Measurements from ENCODE around the gene CLMP. TPM values are rescaled to one million over a fixed set of nuclear protein-coding genes. Genes with fewer than 3 reads are reported as not detected.

CLMP gene
- total and polyA plus RNA-seq, 2 donors: 0.80 to 1.1 TPM

DNA sequence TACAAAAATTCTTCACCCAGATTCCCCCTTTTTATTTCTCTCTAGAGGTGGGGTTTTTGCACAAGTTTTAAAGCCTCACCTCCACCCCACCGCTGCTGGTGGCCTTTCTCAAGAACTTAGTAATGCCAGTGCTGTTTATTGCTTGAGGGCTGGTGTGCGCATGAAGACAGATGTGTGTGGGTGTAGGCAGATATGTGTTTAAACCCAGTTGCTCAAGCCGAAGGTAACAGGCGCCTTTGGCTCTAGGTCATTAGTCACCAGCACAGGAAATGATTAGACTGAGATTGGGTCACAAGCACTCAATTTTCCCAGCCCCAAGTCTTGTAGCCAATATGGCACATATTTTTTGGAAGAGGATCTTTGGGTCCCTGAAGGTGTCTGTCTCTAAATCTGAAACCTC is 2.7 kb upstream of the CLMP start:
- Histone ChIP-seq H3K4me3 (ENCODE audit: low read length in 2 of 2) (no peak overlapping the region), H3K9me3 (ENCODE audit: control insufficient read depth in 2 of 2, insufficient read depth in 1 of 2, low read length in 1 of 2) (peaks cover 0 to 4% of the 10 kb centered on the region in 2 donors), H3K4me1 (ENCODE audit: control insufficient read depth in 2 of 2, insufficient read depth in 2 of 2, low read length in 2 of 2) (peaks cover 8 to 12% of the 10 kb centered on the region in 2 donors), H3K27me3 (ENCODE audit: control insufficient read depth in 2 of 2, insufficient read depth in 1 of 2, low read length in 1 of 2) (peaks cover 38 to 75% of the 10 kb centered on the region in 2 donors), H3K27ac (ENCODE audit: low read depth in 1 of 2, low read length in 1 of 2) (no peak overlapping the region), H3K36me3 (ENCODE audit: control insufficient read depth in 2 of 2, insufficient read depth in 2 of 2, low read length in 1 of 2) (no peaks in the 10 kb centered on the region)
- 85% methylated on average over 4 of the region's 4 CpGs for WGBS
- no peak for DNase-seq (ENCODE audit: low read depth in 6 of 9, low spot score in 9 of 9)

DNA sequence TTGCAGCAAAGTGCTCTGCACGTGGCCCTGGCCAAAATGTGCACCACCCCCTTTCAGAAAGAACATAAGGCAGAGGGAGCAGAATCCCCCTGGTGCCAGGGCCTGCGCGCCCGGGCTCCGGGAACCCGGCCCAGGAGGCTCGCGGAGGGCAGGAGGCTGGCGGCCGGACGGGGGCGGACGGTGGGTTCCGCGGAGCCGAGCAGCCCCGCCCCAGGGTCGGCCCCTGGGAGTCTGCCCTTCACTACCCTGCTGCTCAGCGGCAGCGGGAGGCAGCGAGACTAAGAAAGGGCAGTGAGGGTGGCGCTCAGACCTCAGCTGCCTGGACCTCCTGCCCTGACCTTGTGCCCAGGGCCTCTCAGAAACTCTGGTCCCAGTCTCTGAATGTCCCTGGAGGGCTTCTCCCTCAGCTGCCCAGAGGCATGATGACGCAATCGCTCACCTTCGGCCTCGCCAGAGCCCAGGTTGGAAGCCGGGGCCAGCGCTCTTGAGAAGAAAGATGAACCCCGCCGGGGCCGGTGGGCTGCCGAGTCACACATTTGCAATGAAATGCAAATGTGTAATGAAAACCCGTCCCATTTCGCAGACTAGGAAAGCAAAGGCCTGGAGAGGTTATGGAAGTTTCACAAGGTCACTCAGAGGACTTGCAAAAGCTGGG is 1.1 kb upstream of the CLMP start:
- no peak for DNase-seq (ENCODE audit: low read depth in 6 of 9, low spot score in 9 of 9)
- H3K27ac ChIP-seq (ENCODE audit: low read depth in 1 of 2, low read length in 1 of 2): no peak overlapping the region
- 10% methylated on average over 34 of the region's 34 CpGs for WGBS
- H3K36me3 ChIP-seq (ENCODE audit: control insufficient read depth in 2 of 2, insufficient read depth in 2 of 2, low read length in 1 of 2): no peaks in the 10 kb centered on the region
- peaks cover 0 to 4% of the 10 kb centered on the region in 2 donors for H3K9me3 ChIP-seq (ENCODE audit: control insufficient read depth in 2 of 2, insufficient read depth in 1 of 2, low read length in 1 of 2)
- H3K4me3 ChIP-seq (ENCODE audit: low read length in 2 of 2): no peak overlapping the region
- peaks cover 41 to 85% of the 10 kb centered on the region in 2 donors for H3K27me3 ChIP-seq (ENCODE audit: control insufficient read depth in 2 of 2, insufficient read depth in 1 of 2, low read length in 1 of 2)
- H3K4me1 ChIP-seq (ENCODE audit: control insufficient read depth in 2 of 2, insufficient read depth in 2 of 2, low read length in 2 of 2): peaks cover 11 to 22% of the 10 kb centered on the region in 2 donors

DNA sequence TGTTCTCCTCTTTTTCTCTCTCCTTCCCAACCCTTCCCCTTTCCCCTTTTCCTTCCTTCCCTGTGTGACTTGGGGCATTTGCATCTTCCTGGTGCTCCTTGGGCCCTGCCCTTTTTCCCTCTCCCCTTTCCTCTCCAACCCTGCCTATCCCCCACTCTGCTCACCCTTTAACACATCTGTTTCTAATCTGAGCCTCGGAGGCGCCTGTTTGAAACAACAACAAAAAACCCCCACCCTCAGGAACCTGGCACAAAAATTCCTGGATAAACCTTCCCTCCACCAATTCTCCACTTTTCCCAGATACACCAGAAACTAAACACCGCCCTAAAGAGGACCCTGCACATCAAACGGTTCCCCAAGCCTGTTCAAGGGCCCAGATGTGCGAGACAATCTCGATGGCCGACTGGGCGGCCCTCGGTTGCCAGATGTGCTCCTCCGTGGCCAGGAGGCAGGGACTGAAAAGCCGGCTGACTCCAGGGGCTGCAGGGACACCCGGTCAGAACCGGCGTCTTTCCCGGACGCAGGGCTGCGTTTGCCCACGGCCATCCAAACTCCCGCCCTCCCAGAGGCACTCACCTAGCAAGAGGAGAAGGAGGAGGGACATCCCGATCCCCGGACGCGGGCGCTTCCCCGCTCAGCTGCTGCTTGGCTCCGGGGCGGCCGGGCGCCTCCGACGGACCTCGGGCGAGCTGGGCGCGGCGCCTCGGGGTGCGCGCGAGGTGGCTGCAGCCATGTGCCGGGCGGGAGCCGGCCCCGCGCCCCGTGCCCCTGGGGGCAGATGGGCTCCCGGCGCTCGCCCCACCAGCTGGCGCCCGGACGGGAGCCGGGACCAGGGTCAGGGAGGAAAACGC is 486 bp downstream of the CLMP start:
- DNase-seq (ENCODE audit: low read depth in 6 of 9, low spot score in 9 of 9): no peak
- H3K4me1 ChIP-seq (ENCODE audit: control insufficient read depth in 2 of 2, insufficient read depth in 2 of 2, low read length in 2 of 2): peaks cover 11 to 22% of the 10 kb centered on the region in 2 donors
- H3K27ac ChIP-seq (ENCODE audit: low read depth in 1 of 2, low read length in 1 of 2): no peak overlapping the region
- 8% methylated on average over 54 of the region's 54 CpGs for WGBS
- peaks cover 0 to 4% of the 10 kb centered on the region in 2 donors for H3K9me3 ChIP-seq (ENCODE audit: control insufficient read depth in 2 of 2, insufficient read depth in 1 of 2, low read length in 1 of 2)
- peak overlapping the region in 1 of 2 donors; percentile 28 for H3K4me3 ChIP-seq (ENCODE audit: low read length in 2 of 2)
- H3K36me3 ChIP-seq (ENCODE audit: control insufficient read depth in 2 of 2, insufficient read depth in 2 of 2, low read length in 1 of 2): no peaks in the 10 kb centered on the region
- H3K27me3 ChIP-seq (ENCODE audit: control insufficient read depth in 2 of 2, insufficient read depth in 1 of 2, low read length in 1 of 2): peaks cover 41 to 78% of the 10 kb centered on the region in 2 donors

DNA sequence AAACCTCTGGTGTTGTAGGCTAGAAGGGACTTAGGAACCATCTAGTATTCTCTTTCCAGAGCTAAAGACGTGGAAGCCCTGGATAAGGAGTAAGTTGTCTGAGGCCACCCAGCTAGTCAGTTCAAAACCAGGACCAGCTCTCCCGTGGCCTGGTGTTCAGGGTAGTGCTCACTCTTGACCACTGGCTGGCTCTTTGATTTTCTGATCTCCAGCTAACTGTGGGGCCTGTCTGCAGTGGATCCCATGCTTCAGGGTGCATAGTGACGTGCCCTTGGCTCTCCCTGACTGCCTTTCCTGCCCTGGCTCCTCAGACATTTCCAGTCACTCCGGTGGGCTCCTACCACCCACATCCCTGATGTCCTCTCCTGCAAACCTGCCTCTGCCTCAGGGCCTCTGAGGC is 1.3 kb downstream of the CLMP start:
- H3K9me3 ChIP-seq (ENCODE audit: control insufficient read depth in 2 of 2, insufficient read depth in 1 of 2, low read length in 1 of 2): peaks cover 0 to 4% of the 10 kb centered on the region in 2 donors
- H3K4me1 ChIP-seq (ENCODE audit: control insufficient read depth in 2 of 2, insufficient read depth in 2 of 2, low read length in 2 of 2): peaks cover 11 to 22% of the 10 kb centered on the region in 2 donors
- DNase-seq (ENCODE audit: low read depth in 6 of 9, low spot score in 9 of 9): no peak
- no peak overlapping the region for H3K27ac ChIP-seq (ENCODE audit: low read depth in 1 of 2, low read length in 1 of 2)
- WGBS: 87% methylated on average over 4 of the region's 4 CpGs
- peaks cover 41 to 78% of the 10 kb centered on the region in 2 donors for H3K27me3 ChIP-seq (ENCODE audit: control insufficient read depth in 2 of 2, insufficient read depth in 1 of 2, low read length in 1 of 2)
- H3K4me3 ChIP-seq (ENCODE audit: low read length in 2 of 2): no peak overlapping the region
- H3K36me3 ChIP-seq (ENCODE audit: control insufficient read depth in 2 of 2, insufficient read depth in 2 of 2, low read length in 1 of 2): no peaks in the 10 kb centered on the region

- DNase-seq (ENCODE audit: low read depth in 6 of 9, low spot score in 9 of 9): peak in 2 of 9 donors; percentile 4 to 39
- Histone ChIP-seq H3K9me3 (ENCODE audit: control insufficient read depth in 2 of 2, insufficient read depth in 1 of 2, low read length in 1 of 2) (peaks cover 0 to 4% of the 10 kb centered on the region in 2 donors), H3K4me1 (ENCODE audit: control insufficient read depth in 2 of 2, insufficient read depth in 2 of 2, low read length in 2 of 2) (peaks cover 11 to 22% of the 10 kb centered on the region in 2 donors), H3K27ac (ENCODE audit: low read depth in 1 of 2, low read length in 1 of 2) (no peak overlapping the region), H3K27me3 (ENCODE audit: control insufficient read depth in 2 of 2, insufficient read depth in 1 of 2, low read length in 1 of 2) (peaks cover 39 to 79% of the 10 kb centered on the region in 2 donors), H3K4me3 (ENCODE audit: low read length in 2 of 2) (no peak overlapping the region), H3K36me3 (ENCODE audit: control insufficient read depth in 2 of 2, insufficient read depth in 2 of 2, low read length in 1 of 2) (no peaks in the 10 kb centered on the region)
- 13% methylated on average over 2 of the region's 2 CpGs for whole genome bisulfite sequencing
Measured at GRCh38 chr11:123191939-123192338, 3.1 kb downstream of the CLMP start.

- peaks cover 32 to 78% of the 10 kb centered on the region in 2 donors for H3K27me3 ChIP-seq (ENCODE audit: control insufficient read depth in 2 of 2, insufficient read depth in 1 of 2, low read length in 1 of 2)
- no peaks in the 10 kb centered on the region for H3K36me3 ChIP-seq (ENCODE audit: control insufficient read depth in 2 of 2, insufficient read depth in 2 of 2, low read length in 1 of 2)
- H3K4me3 ChIP-seq (ENCODE audit: low read length in 2 of 2): no peak overlapping the region
- H3K27ac ChIP-seq (ENCODE audit: low read depth in 1 of 2, low read length in 1 of 2): no peak overlapping the region
- DNase-seq (ENCODE audit: low read depth in 6 of 9, low spot score in 9 of 9): no peak
- no peaks in the 10 kb centered on the region for H3K9me3 ChIP-seq (ENCODE audit: control insufficient read depth in 2 of 2, insufficient read depth in 1 of 2, low read length in 1 of 2)
- peaks cover 11 to 18% of the 10 kb centered on the region in 2 donors for H3K4me1 ChIP-seq (ENCODE audit: control insufficient read depth in 2 of 2, insufficient read depth in 2 of 2, low read length in 2 of 2)
- WGBS: 93% methylated on average over 3 of the region's 3 CpGs
Measured at GRCh38 chr11:123190518-123190917, 4.5 kb downstream of the CLMP start.

DNA sequence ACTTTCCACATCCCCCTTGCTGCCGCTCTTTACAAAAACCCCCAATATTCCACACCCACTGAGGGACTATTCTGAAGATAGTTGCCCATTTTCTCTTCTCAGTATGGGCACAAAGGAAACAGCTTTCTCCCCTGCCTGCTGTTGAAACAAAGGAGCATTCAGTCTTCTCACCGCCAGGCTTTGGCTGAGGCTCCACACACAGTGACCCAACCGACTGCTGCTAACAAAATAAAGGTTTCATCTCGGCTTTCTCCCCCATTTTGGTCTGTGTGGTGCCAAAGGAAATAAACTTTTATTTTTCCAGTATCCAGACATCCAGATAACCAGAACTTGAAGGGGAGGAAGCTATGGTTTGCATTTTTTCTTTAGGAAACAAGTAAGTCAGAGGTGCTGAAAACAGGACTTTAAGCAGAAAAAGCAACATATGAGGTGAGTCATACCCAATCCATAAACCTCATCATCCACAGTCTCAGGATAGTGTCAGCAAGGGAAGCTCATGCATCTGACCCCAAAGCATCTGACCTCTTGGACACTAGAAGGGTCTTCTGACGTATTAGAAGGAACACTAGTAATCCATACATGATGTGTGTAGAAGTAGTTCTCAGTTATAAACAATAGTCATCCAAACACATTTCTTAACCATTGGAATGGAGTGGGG is 6.4 kb downstream of the CLMP start:
- Histone ChIP-seq H3K27me3 (ENCODE audit: control insufficient read depth in 2 of 2, insufficient read depth in 1 of 2, low read length in 1 of 2) (peaks cover 13 to 74% of the 10 kb centered on the region in 2 donors), H3K4me3 (ENCODE audit: low read length in 2 of 2) (no peak overlapping the region), H3K36me3 (ENCODE audit: control insufficient read depth in 2 of 2, insufficient read depth in 2 of 2, low read length in 1 of 2) (no peaks in the 10 kb centered on the region), H3K27ac (ENCODE audit: low read depth in 1 of 2, low read length in 1 of 2) (no peak overlapping the region), H3K4me1 (ENCODE audit: control insufficient read depth in 2 of 2, insufficient read depth in 2 of 2, low read length in 2 of 2) (peaks cover 3 to 11% of the 10 kb centered on the region in 2 donors), H3K9me3 (ENCODE audit: control insufficient read depth in 2 of 2, insufficient read depth in 1 of 2, low read length in 1 of 2) (no peaks in the 10 kb centered on the region)
- WGBS: 57% methylated on average over 5 of the region's 5 CpGs
- DNase-seq (ENCODE audit: low read depth in 6 of 9, low spot score in 9 of 9): no peak

DNA sequence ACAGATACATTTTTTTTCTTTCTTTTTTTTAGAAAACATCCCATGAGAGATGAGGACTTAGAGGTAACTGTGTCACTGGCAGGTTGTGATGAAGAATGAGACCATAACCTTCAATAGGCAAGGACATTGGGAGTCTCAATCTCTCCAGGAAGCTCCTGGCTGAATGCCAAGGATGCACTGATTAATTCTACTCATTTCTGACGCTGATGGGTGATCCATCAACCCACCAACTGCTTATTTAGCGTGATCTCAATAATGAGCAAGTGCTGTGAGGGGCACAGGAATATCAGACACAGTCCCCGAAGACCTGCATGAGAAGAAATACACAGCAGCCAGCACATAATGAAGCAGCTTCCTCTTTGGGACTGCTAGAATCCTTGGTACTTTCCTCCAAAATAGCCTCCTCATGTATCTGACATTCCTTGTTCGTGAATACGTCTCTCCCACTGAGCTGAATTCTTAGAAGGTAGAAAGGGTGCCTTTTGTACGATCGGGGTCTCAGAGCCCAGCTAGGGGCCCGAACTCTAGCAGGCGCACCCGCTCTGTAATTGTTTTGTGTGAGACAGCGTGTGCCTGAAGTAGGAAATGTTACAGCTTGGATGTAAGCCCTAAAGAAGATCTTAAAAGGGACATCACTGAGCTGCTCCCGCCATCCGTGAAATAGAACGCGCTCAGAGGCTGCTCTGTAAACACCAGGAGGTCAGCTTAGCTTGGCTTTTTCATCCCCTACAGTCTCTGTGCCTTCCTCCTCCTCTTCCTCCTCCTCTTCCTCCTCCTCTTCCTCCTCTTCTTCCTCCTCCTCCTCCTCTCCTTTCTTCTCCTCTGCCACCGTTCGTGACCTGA is 7.2 kb downstream of the CLMP start:
- WGBS: 50% methylated on average over 17 of the region's 17 CpGs
- Histone ChIP-seq H3K27me3 (ENCODE audit: control insufficient read depth in 2 of 2, insufficient read depth in 1 of 2, low read length in 1 of 2) (peaks cover 10 to 66% of the 10 kb centered on the region in 2 donors), H3K4me3 (ENCODE audit: low read length in 2 of 2) (no peak overlapping the region), H3K9me3 (ENCODE audit: control insufficient read depth in 2 of 2, insufficient read depth in 1 of 2, low read length in 1 of 2) (no peaks in the 10 kb centered on the region), H3K4me1 (ENCODE audit: control insufficient read depth in 2 of 2, insufficient read depth in 2 of 2, low read length in 2 of 2) (peaks cover 3 to 11% of the 10 kb centered on the region in 2 donors), H3K27ac (ENCODE audit: low read depth in 1 of 2, low read length in 1 of 2) (no peak overlapping the region), H3K36me3 (ENCODE audit: control insufficient read depth in 2 of 2, insufficient read depth in 2 of 2, low read length in 1 of 2) (no peaks in the 10 kb centered on the region)
- DNase-seq (ENCODE audit: low read depth in 6 of 9, low spot score in 9 of 9): no peak
